Skeletal muscle satellite cell (primary cell): ENCODE data around the gene GRID2.

ENCODE experiments used
- H3K27me3 ChIP-seq: 2 replicates; pipeline ENCODE4 v1.7.0; 2013; ENCODE audit warnings: low read length; ENCODE audit not compliant: control insufficient read depth, insufficient read depth
- H3K36me3 ChIP-seq: 2 replicates; pipeline ENCODE4 v1.7.0; 2013; ENCODE audit warnings: mild to moderate bottlenecking, control low read depth, low read length; ENCODE audit not compliant: insufficient read depth
- H3K4me1 ChIP-seq: 2 replicates; pipeline ENCODE4 v1.7.0; 2013; ENCODE audit warnings: low read length; ENCODE audit not compliant: control insufficient read depth, insufficient read depth
- H3K4me2 ChIP-seq: 2 replicates; pipeline ENCODE4 v1.7.0; 2013; ENCODE audit warnings: mild to moderate bottlenecking, low read length
- H3K4me3 ChIP-seq: 2 replicates; pipeline ENCODE4 v1.7.0; 2013; ENCODE audit warnings: low read length
- H3K9ac ChIP-seq: 2 replicates; pipeline ENCODE4 v1.7.0; 2013; ENCODE audit warnings: mild to moderate bottlenecking, low read depth, low read length, moderate library complexity
- H3K9me3 ChIP-seq: replicated peaks from 2 replicates; pipeline ENCODE4 v1.7.0; 2013; ENCODE audit warnings: mild to moderate bottlenecking, control low read depth, low read length

Gene GRID2

DNA sequence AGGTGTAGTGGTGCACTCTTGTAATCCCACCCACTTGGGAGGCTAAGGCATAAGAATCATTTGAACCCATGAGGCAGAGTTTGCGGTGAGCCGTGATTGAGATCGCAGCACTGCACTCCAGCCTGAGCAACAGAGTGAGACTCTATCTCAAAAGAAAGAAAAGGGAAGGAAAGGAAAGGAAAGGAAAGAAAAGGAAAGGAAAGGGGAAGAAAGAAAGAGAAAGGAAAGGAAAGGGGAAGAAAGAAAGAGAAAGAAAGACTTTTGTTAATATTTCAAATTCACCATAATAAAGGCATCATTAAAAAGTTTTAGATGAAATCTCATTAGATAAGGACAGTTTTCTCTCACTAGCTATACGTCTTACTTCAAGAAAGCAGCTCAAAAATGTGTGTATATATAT lies 864.3 kb downstream of the GRID2 start:
- H3K27me3 ChIP-seq = no peaks in the 10 kb centered on the region
- no peaks in the 10 kb centered on the region for H3K4me1 ChIP-seq
- no peak overlapping the region for H3K4me3 ChIP-seq
- no peak overlapping the region for H3K9ac ChIP-seq
- H3K9me3 ChIP-seq = no peaks in the 10 kb centered on the region
- no peaks in the 10 kb centered on the region for H3K36me3 ChIP-seq
- H3K4me2 ChIP-seq = no peak overlapping the region

DNA sequence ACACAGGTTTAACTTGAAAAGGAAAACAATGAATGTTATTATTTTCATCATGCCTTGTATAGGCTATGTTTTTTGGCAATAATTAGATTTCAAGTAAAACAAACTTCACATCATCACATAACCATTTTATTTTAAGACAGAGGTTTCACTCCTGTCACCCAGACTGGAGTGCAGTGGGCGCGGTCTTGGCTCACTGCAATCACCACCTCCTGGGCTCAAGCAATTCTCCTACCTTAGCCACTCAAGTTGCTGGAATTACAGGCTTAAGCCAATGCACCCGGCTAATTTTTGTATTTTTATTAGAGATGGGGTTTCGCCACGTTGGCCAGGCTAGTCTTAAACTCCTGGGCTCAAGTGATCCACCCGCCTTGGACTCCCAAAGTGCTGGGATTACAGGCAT lies 866.2 kb downstream of the GRID2 start:
- H3K36me3 ChIP-seq = no peaks in the 10 kb centered on the region
- H3K27me3 ChIP-seq = no peaks in the 10 kb centered on the region
- H3K4me3 ChIP-seq = no peak overlapping the region
- no peaks in the 10 kb centered on the region for H3K4me1 ChIP-seq
- H3K9me3 ChIP-seq = no peaks in the 10 kb centered on the region
- H3K4me2 ChIP-seq = no peak overlapping the region
- H3K9ac ChIP-seq = no peak overlapping the region

DNA sequence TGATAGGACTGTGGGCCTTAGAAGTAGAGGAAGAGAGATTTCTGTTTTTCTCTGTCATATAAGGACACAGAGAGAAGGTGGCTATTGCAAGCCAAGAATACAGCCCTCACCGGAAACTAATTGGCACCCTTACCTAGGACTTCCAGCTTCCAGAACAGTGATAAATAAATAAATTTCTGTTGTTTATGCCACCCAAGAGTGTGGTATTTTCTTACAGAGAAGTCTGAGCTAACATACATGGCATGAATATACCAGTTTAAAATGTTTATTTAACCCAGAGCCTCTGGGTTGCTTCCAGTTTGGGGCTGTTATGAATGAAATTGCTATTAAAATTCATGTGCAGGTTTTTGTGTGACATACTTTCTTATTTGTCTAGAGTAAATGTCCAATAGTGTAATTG lies 870.8 kb downstream of the GRID2 start:
- Histone ChIP-seq H3K9ac (no peak overlapping the region), H3K4me1 (no peaks in the 10 kb centered on the region), H3K4me3 (no peak overlapping the region)

DNA sequence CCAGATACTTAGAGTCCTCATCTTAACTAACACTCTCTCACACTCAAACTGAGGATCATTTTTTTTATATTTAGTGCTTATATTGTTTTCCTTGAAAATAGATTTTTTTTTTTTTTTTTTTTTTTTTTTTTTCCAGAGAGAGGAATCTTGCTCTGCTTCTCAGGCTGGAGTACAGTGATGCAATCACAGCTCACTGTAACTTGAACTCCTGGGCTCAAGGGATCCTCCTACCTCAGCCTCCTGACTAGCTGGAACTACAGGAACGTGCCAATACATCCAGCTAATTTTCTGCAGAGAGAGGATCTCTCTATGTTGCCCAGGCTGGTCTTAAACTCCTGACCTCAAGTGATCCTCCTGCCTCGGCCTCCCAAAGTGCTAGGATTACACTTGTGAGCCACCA lies 874.5 kb downstream of the GRID2 start:
- no peak overlapping the region for H3K4me2 ChIP-seq
- no peaks in the 10 kb centered on the region for H3K27me3 ChIP-seq
- H3K4me3 ChIP-seq = no peak overlapping the region
- H3K9ac ChIP-seq = no peak overlapping the region
- no peaks in the 10 kb centered on the region for H3K9me3 ChIP-seq
- no peaks in the 10 kb centered on the region for H3K36me3 ChIP-seq
- no peaks in the 10 kb centered on the region for H3K4me1 ChIP-seq

More for the DNA sequence above, 870.8 kb downstream of the GRID2 start:
- no peaks in the 10 kb centered on the region for H3K27me3 ChIP-seq
- no peaks in the 10 kb centered on the region for H3K9me3 ChIP-seq
- no peaks in the 10 kb centered on the region for H3K36me3 ChIP-seq
- H3K4me2 ChIP-seq = no peak overlapping the region

DNA sequence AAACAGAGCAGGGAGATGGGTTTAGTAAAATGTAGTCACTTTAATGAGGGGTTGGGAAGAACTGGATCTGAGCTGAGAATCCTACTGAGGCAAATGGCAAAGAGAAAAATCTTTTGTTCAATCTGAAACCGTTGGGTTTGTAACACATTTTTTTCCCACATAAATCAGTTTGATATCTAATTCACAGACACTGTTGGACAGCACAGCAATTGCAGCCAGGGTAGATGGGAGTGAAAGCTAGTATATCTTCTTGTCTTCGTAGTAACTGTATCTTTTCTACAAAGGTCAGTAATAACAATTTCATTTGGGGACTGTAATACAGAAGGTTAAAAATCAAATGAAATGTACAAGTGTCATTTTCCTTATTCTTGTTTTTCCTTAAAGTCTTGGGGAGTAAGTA lies 875.3 kb downstream of the GRID2 start:
- H3K36me3 ChIP-seq = no peaks in the 10 kb centered on the region
- H3K4me2 ChIP-seq = no peak overlapping the region
- no peak overlapping the region for H3K4me3 ChIP-seq
- no peaks in the 10 kb centered on the region for H3K27me3 ChIP-seq
- H3K9me3 ChIP-seq = no peaks in the 10 kb centered on the region
- no peaks in the 10 kb centered on the region for H3K4me1 ChIP-seq
- no peak overlapping the region for H3K9ac ChIP-seq

DNA sequence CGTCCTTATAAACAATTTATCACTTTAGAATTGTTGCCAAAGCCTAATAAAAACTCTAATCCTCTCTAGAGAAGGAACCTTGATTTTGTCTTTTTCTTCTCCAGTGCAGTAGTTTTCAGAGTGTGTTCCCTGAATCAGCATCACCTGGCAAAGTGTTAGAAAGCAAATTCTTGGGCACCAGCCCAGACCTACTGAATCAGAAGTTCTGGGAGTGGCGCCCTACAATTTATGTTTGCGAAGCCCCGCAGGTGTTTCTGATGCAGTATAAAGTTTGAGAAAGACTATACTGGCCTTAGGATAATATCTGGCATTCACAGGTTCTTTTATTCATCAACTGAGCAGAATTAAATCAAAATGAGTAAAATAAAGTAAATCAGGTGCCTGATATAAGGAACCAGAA lies 879.0 kb downstream of the GRID2 start:
- H3K4me1 ChIP-seq = no peaks in the 10 kb centered on the region
- no peak overlapping the region for H3K4me2 ChIP-seq
- no peak overlapping the region for H3K9ac ChIP-seq
- H3K27me3 ChIP-seq = no peaks in the 10 kb centered on the region
- H3K4me3 ChIP-seq = no peak overlapping the region
- no peaks in the 10 kb centered on the region for H3K36me3 ChIP-seq
- no peaks in the 10 kb centered on the region for H3K9me3 ChIP-seq

DNA sequence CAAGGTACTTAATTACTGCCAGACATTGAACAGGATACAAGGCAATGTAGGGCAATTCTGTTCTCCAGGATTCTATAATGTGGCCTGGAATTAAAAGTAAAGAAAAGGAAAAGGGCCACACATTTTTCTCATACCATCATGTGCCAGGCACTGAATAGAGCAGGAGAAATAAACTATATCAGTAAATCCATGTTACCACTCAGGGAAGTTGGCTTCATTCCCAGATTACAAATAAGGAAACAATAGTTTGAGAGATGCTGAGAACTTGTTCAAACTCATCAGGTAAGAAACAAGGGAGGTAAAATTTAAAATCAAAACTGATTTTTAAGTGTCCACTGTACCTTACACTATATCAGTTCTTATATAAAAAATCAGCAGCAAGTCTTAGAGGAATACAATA lies 879.8 kb downstream of the GRID2 start:
- Histone ChIP-seq H3K27me3 (no peaks in the 10 kb centered on the region), H3K36me3 (no peaks in the 10 kb centered on the region), H3K4me3 (no peak overlapping the region), H3K4me2 (no peak overlapping the region), H3K9ac (no peak overlapping the region), H3K9me3 (no peaks in the 10 kb centered on the region), H3K4me1 (no peaks in the 10 kb centered on the region)

DNA sequence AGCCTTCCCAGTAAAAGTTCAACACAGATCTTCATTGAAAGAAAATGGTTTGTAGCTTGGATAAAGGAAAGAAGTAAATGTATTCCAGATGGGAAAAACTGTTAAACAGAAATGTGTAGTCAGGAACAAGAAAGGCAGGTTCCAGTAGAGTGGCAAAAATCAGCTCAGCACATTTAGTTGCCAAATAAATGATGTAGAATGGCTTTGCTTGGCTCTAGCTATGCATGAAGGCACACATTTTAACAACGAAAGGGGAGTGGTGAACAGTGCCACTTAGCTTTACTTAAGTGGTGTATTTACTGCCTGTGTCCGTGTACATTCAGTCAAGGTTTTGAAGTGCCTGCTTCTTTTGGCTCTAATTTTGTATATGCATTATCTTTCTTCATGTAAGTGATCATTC lies 880.3 kb downstream of the GRID2 start:
- H3K36me3 ChIP-seq = no peaks in the 10 kb centered on the region
- H3K9me3 ChIP-seq = no peaks in the 10 kb centered on the region
- no peak overlapping the region for H3K4me2 ChIP-seq
- no peaks in the 10 kb centered on the region for H3K4me1 ChIP-seq
- H3K9ac ChIP-seq = no peak overlapping the region
- H3K4me3 ChIP-seq = no peak overlapping the region
- no peaks in the 10 kb centered on the region for H3K27me3 ChIP-seq

DNA sequence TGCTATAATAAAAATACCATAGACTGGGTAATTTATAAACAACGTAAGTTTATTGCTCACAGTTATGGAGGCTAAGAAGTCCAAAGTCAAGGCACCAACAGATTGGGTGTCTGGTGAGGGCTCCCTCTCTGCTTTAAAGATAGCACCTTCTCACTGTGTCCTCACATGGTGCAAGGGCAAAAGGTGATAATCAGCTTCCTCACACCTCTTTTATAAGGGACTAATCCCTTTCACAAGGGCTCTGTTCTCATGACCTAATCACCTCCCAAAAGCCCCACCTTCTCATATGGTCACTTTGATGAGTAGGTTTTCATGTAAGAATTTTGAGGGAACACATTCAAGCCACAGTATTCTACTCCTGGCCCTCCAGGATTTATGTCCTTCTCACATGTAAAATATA lies 883.1 kb downstream of the GRID2 start:
- H3K9ac ChIP-seq = no peak overlapping the region

DNA sequence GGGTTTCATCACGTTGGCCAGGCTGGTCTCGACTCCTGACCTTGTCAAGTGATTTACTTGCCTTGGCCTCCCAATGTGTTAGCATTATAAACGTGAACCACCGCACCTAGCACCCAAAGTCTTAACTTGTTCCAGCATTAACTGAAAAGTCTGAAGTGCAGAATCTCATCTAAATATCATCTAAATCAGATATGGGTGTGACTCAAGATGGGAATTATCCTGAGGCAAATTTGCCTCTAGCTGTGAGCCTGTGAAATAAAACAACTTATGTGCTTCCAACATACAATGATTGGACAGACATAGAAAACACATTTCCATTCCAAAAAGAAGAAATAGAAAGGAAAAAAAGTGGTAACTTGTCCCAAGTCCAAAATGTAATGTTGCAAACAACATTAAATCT lies 883.7 kb downstream of the GRID2 start:
- no peaks in the 10 kb centered on the region for H3K27me3 ChIP-seq
- no peaks in the 10 kb centered on the region for H3K9me3 ChIP-seq
- H3K36me3 ChIP-seq = no peaks in the 10 kb centered on the region
- H3K4me1 ChIP-seq = no peaks in the 10 kb centered on the region
- no peak overlapping the region for H3K4me3 ChIP-seq
- no peak overlapping the region for H3K4me2 ChIP-seq
- no peak overlapping the region for H3K9ac ChIP-seq

More for the DNA sequence above, 883.1 kb downstream of the GRID2 start:
- Histone ChIP-seq H3K4me2 (no peak overlapping the region), H3K4me1 (no peaks in the 10 kb centered on the region), H3K36me3 (no peaks in the 10 kb centered on the region), H3K27me3 (no peaks in the 10 kb centered on the region), H3K4me3 (no peak overlapping the region), H3K9me3 (no peaks in the 10 kb centered on the region)

DNA sequence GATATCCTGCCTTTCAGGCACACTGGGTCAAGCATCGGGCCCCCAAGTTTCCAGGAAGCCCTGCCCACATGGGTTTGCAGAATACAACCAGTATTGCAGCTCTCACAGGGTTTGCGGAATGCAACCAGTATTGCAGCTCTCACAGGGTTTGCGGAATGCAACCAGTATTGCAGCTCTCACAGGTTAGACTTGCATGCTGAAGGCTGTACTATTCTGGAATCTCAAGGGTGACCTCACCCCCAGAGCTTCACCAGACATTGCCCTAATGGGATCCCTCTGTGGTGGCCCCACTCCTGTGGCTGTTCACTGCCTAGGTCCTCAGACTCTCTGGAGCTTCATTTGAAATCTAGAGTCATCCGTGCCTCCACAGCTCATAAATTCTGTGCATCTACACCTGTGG lies 884.1 kb downstream of the GRID2 start:
- Histone ChIP-seq H3K4me2 (no peak overlapping the region), H3K9me3 (no peaks in the 10 kb centered on the region), H3K9ac (no peak overlapping the region), H3K27me3 (no peaks in the 10 kb centered on the region), H3K4me3 (no peak overlapping the region), H3K4me1 (no peaks in the 10 kb centered on the region), H3K36me3 (no peaks in the 10 kb centered on the region)

DNA sequence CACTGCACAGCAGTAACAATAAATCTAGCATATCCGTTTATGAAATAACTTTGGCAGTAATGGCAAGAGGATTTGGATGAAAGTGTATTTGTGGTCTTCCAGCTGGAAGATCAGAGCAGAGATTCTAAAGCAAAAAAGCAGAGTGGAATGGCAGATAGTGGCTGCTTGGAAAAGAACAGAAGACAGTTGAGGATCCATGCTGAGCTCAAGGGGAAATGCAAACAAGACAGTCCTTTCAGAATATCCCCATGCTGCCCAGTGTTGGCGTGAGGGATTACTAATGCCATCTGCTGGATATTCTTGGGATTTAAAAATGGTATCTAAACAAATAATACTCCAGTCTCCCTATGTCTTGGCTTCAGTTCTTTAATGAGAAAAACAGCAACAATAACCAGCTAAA lies 895.7 kb downstream of the GRID2 start:
- Histone ChIP-seq H3K9ac (no peak overlapping the region), H3K4me1 (no peaks in the 10 kb centered on the region), H3K27me3 (no peaks in the 10 kb centered on the region), H3K9me3 (no peaks in the 10 kb centered on the region), H3K4me2 (no peak overlapping the region), H3K36me3 (no peaks in the 10 kb centered on the region), H3K4me3 (no peak overlapping the region)
